Measurements from ENCODE around the gene DUSP3.

- TF ChIP-seq TAF1 (IDR thresholded peaks at IDR 0.05; ENCODE audit: low read depth, low read length) (no peak), POLR2A (IDR thresholded peaks at IDR 0.05; ENCODE audit: low read depth, low read length) (no peak), POLR2AphosphoS5 (IDR thresholded peaks at IDR 0.05; ENCODE audit: low read depth, low read length) (no peak), SPI1 (IDR thresholded peaks at IDR 0.05; ENCODE audit: low read depth, low read length) (no peak)
Observed at GRCh38 chr17:43758086-43758485, 20.7 kb downstream of the DUSP3 start.

Measured in GM12891 (cell line).